K562 (cell line): Measurements from ENCODE around the gene ZNF785. TPM values are rescaled to one million over a fixed set of nuclear protein-coding genes. Genes with fewer than 3 reads are reported as not detected.

ENCODE experiments used
- ARID3B ChIP-seq: fragments of 250-450 bp; sonication (Bioruptor Pico); IDR thresholded peaks from 2 replicates; pipeline ENCODE4 v1.4.0; 2020; ENCODE audit warnings: borderline replicate concordance
- BHLHE40 ChIP-seq: IDR thresholded peaks from 2 replicates; pipeline ENCODE4 v1.6.1; 2011; ENCODE audit warnings: low read length, improper control_type of control experiment
- DDX20 ChIP-seq: fragments of 450-650 bp; IDR thresholded peaks from 2 replicates; pipeline ENCODE4 v1.6.1; 2016; ENCODE audit warnings: missing genetic modification characterization, low read depth, mild to moderate bottlenecking, missing compliant biosample characterization, moderate library complexity
- FOXM1 ChIP-seq, 2 experiments: fragments of 450-650 bp in 1 of 2; sonication (generic) in 1 of 2; formaldehyde crosslinking in 1 of 2; IDR thresholded peaks; 2 replicates each; pipeline versions ENCODE4 v1.6.1 to v1.9.0; 2017 to 2022; ENCODE audit warnings: low read depth in 2 of 2, mild to moderate bottlenecking in 2 of 2, missing genetic modification reagents in 1 of 2, moderate library complexity in 1 of 2
- MAFF ChIP-seq: IDR thresholded peaks from 2 replicates; pipeline ENCODE4 v1.6.1; 2012; ENCODE audit warnings: low read length, improper control_type of control experiment
- MECOM ChIP-seq: fragments of 250-450 bp; sonication (Bioruptor Pico); IDR thresholded peaks from 2 replicates; pipeline ENCODE4 v1.8.0; 2022; ENCODE audit warnings: inconsistent platforms
- NFE2 ChIP-seq: IDR thresholded peaks from 2 replicates; pipeline ENCODE4 v1.6.1; 2014; ENCODE audit warnings: antibody characterized with exemption, low read depth
- NR2C1 ChIP-seq, 2 experiments: fragments of 450-650 bp; IDR thresholded peaks; 2 replicates each; pipeline ENCODE4 v1.6.1; 2017; ENCODE audit warnings: mild to moderate bottlenecking in 2 of 2, antibody characterized with exemption in 1 of 2, inconsistent platforms in 1 of 2, missing compliant biosample characterization in 1 of 2, missing genetic modification characterization in 1 of 2
- NR4A1 ChIP-seq, 2 experiments: fragments of 250-450 bp in 1 of 2; fragments of 450-650 bp in 1 of 2; sonication (Bioruptor Pico) in 1 of 2; IDR thresholded peaks; 2 replicates each; pipeline versions ENCODE4 v1.4.0 to v1.6.1; 2016 to 2020; ENCODE audit warnings: mild to moderate bottlenecking in 2 of 2, missing compliant biosample characterization in 1 of 2, missing genetic modification characterization in 1 of 2, moderate library complexity in 1 of 2
- PATZ1 ChIP-seq: fragments of 250-450 bp; sonication (Bioruptor Pico); IDR thresholded peaks from 2 replicates; pipeline ENCODE4 v1.5.0; 2020; ENCODE audit warnings: mild to moderate bottlenecking, borderline replicate concordance
- PRPF4 ChIP-seq: fragments of 200-400 bp; formaldehyde crosslinking; IDR thresholded peaks from one replicate; pipeline ENCODE4 v1.6.1; 2017; ENCODE audit warnings: low read length, low read depth, mild to moderate bottlenecking; ENCODE audit not compliant: insufficient read depth, poor library complexity, severe bottlenecking
- SMAD4 ChIP-seq: fragments of 250-450 bp; sonication (Bioruptor Pico); conservative IDR thresholded peaks from 2 replicates; pipeline ENCODE4 v1.8.0; 2021; ENCODE audit warnings: inconsistent platforms, mild to moderate bottlenecking, moderate library complexity
- ZBED1 ChIP-seq: IDR thresholded peaks from 2 replicates; pipeline ENCODE4 v1.6.1; 2014
- ZNF655 ChIP-seq: fragments of 250-450 bp; sonication (Bioruptor Pico); IDR thresholded peaks from 2 replicates; pipeline ENCODE4 v1.5.0; 2021
- polyA plus RNA-seq, 8 experiments: library from polyadenylated mRNA; depleted of rRNA in 4 of 8; stranded (reverse) in 5 of 8; unstranded in 3 of 8; fragments of >200 nt; fragmentation: Nextera tagmentation in 2 of 8; fragmentation: Illumina TruSeq in 1 of 8; extraction: Ambion mirVana in 2 of 8; extraction: Trizol in 1 of 8; gene quantifications; 2 replicates each; pipeline versions ENCODE4 v1.2.1 to v1.2.3, GENCODE V29; 2011 to 2014; ENCODE audit warnings: inconsistent platforms in 1 of 8, missing spikeins in 1 of 8
- total RNA-seq, 7 experiments: library from RNA; depleted of rRNA in 6 of 7; stranded (reverse); fragments of >200 nt in 6 of 7; fragmentation: Illumina TruSeq in 2 of 7; extraction: Trizol in 2 of 7; gene quantifications; 2 replicates each; pipeline versions ENCODE4 v1.2.1 to v1.2.3, GENCODE V29; 2011 to 2021; ENCODE audit warnings: low replicate concordance in 1 of 7
- TF ChIP-seq, protein P1 (sequence below), 2 experiments: IDR thresholded peaks in 1 of 2; conservative IDR thresholded peaks in 1 of 2; 2 replicates each; pipeline ENCODE4 v1.6.1; 2016; ENCODE audit warnings: low read depth in 2 of 2, mild to moderate bottlenecking in 1 of 2, missing compliant biosample characterization in 1 of 2, missing genetic modification characterization in 1 of 2, moderate library complexity in 1 of 2
- TF ChIP-seq, protein P2 (sequence below): sonication (generic); formaldehyde crosslinking; IDR thresholded peaks from 2 replicates; pipeline ENCODE4 v1.9.0; 2022; ENCODE audit warnings: mild to moderate bottlenecking, missing genetic modification reagents

ZNF785 gene
- total and polyA plus RNA-seq, 9 of the 15 experiments (the other 6 are each of a cell fraction or from before 2014, with no cell fraction given), result 0.64 to 11.0 (median 6.4) TPM

DNA sequence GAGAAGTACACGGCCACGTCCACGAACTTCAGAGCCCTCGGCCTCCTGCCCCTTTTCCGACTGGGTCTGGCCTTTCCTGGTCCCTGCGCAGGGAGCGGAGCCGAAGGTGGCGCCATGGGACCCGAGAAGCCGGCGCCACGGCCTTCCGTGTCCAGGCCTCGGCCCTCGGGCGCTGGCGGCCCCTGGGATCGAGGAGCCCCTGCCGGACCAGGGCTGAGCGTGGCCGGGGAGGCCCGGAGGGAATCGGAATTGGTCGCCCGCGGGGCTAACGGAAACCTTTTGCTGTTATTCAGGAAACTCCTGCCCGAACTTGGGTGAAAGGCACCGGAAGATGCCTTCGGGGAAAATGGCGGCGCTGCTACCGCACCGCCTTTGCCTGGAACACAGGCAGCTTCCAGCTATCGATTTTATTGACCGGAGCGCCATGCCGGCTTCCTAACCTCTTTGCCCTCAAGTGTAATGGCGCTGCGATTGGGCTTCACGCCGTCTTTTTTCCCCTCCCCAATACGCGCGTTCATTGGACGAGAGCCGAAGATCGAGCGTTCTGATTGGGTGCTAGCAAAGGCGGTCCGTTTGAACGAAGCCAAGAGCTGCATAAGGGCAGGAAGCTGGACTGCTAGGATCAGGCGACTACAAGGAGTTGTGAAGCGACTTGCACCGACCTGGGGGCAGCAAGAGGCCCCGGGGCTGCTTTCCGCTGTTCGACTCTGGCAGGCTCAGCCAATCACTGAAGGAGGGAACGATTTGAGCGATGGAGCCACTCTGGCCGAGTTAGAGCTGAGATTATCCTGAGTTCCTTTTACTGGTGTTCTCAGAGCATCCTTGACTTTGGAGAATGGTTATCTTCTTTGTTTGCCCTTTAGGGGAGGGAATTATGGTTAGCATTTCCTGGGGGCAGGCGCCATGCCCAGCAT is 24.7 kb upstream of the ZNF785 start, which contains the start of gene ZNF689 (continued):
- TF ChIP-seq NFE2 (no peak), SMAD4 (no peak; the same call in none of the 2 replicates), PRPF4 (no peak), ZNF655 (no peak), MAFF (no peak), BHLHE40 (peak; percentile 17; the same call in 1 of the 2 replicates), MECOM (CRISPR knock-in tag) (no peak), ZBED1 (no peak), PATZ1 (CRISPR knock-in tag) (no peak), NR4A1 (CRISPR knock-in tag; IDR thresholded peaks at IDR 0.05) (no peak), NR4A1 (tag; IDR thresholded peaks at IDR 0.05) (peak; percentile 63; the same call in 1 of the 2 replicates), DDX20 (tag) (no peak), ARID3B (no peak), NR2C1 (IDR thresholded peaks at IDR 0.05) (peak; percentile 89), NR2C1 (tag; IDR thresholded peaks at IDR 0.05) (peak; percentile 92), FOXM1 (IDR thresholded peaks at IDR 0.05; ENCODE audit: low read depth) (peak; percentile 57; the same call in 1 of the 2 replicates), FOXM1 (CRISPR knock-in tag; IDR thresholded peaks at IDR 0.05; ENCODE audit: low read depth) (peak; percentile 67; the same call in 1 of the 2 replicates)
- TF ChIP-seq, protein P1, sequence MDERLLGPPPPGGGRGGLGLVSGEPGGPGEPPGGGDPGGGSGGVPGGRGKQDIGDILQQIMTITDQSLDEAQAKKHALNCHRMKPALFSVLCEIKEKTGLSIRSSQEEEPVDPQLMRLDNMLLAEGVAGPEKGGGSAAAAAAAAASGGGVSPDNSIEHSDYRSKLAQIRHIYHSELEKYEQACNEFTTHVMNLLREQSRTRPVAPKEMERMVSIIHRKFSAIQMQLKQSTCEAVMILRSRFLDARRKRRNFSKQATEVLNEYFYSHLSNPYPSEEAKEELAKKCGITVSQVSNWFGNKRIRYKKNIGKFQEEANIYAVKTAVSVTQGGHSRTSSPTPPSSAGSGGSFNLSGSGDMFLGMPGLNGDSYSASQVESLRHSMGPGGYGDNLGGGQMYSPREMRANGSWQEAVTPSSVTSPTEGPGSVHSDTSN (CRISPR knock-in tag; IDR thresholded peaks at IDR 0.05; ENCODE audit: low read depth), result no peak
- TF ChIP-seq, protein P1 (tag; conservative IDR thresholded peaks at IDR 0.05; ENCODE audit: low read depth), result no peak
- TF ChIP-seq, protein P2, sequence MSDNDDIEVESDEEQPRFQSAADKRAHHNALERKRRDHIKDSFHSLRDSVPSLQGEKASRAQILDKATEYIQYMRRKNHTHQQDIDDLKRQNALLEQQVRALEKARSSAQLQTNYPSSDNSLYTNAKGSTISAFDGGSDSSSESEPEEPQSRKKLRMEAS (CRISPR knock-in tag), result no peak
